IgD-negative memory B cell (primary cell): ENCODE results near the gene SLC7A8. TPM values are rescaled to one million over a fixed set of nuclear protein-coding genes. Genes with fewer than 3 reads are reported as not detected.

ENCODE experiments used
- H3K27ac Mint-ChIP-seq, 3 donors: one replicate each; pipeline ENCODE4 v1.8.0; 2020 to 2022; ENCODE audit warnings: mild to moderate bottlenecking in 3 of 3, mixed read lengths in 3 of 3, moderate library complexity in 1 of 3
- H3K27me3 Mint-ChIP-seq: one replicate; pipeline ENCODE4 v1.8.0; 2021; ENCODE audit warnings: mixed read lengths
- H3K36me3 Mint-ChIP-seq: one replicate; pipeline ENCODE4 v1.8.0; 2020; ENCODE audit warnings: mild to moderate bottlenecking, mixed read lengths
- H3K4me1 Mint-ChIP-seq, 3 donors: one replicate each; pipeline ENCODE4 v1.8.0; 2020 to 2022; ENCODE audit warnings: mixed read lengths in 3 of 3, mild to moderate bottlenecking in 1 of 3
- H3K4me3 Mint-ChIP-seq, 4 donors: one replicate each; pipeline ENCODE4 v1.8.0; 2020 to 2022; ENCODE audit warnings: mild to moderate bottlenecking in 4 of 4, mixed read lengths in 4 of 4, moderate library complexity in 3 of 4
- H3K9me3 Mint-ChIP-seq, 3 donors: one replicate each; pipeline ENCODE4 v1.8.0; 2020 to 2021; ENCODE audit warnings: mixed read lengths in 3 of 3, mild to moderate bottlenecking in 1 of 3
- polyA plus RNA-seq: library from polyadenylated mRNA; unstranded; fragments of 300-500 nt; fragmentation: Illumina TruSeq; gene quantifications from one replicate; pipeline ENCODE4 v1.2.3, GENCODE V29; 2021

SLC7A8 gene
- polyA plus RNA-seq, 1 donor from 2014 or later: 0.25 TPM

DNA sequence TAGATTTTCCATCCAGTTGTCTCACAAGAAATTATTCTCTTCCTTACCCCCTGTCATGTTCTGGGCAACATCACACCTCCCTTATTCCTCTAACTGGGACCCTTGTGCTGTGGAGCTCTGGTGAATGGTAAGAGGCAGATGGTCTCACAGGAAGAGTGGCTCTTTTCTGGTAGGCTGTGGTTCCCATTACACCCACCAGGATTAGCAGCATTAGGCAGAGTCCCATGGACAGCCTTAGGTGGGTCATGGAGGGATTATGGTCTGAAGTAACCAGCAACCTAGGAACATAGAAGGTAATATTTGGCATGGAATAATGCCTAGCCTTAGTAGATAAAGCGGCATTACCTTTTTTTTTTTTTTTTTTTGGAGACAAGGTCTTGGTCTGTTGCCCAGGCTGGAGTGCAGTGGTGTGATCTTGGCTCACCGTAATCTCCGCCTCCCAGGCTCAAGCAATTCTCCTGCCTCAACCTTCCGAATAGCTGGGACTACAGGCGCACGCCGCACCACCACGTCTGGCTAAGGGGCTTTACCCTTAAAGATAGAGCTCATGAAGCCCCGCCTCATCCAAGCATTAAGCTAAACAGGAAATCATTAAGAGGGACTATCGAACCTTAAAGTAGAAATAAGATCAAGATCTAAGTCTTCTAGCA, 84.1 kb downstream of the SLC7A8 start:
- H3K36me3 Mint-ChIP-seq: peaks cover 2% of the 10 kb centered on the region
- no peaks in the 10 kb centered on the region for H3K27me3 Mint-ChIP-seq
- H3K9me3 Mint-ChIP-seq: no peaks in the 10 kb centered on the region
- H3K4me3 Mint-ChIP-seq: no peak overlapping the region
- no peak overlapping the region for H3K27ac Mint-ChIP-seq
- peaks cover 6 to 18% (median 8%) of the 10 kb centered on the region in 3 donors for H3K4me1 Mint-ChIP-seq

DNA sequence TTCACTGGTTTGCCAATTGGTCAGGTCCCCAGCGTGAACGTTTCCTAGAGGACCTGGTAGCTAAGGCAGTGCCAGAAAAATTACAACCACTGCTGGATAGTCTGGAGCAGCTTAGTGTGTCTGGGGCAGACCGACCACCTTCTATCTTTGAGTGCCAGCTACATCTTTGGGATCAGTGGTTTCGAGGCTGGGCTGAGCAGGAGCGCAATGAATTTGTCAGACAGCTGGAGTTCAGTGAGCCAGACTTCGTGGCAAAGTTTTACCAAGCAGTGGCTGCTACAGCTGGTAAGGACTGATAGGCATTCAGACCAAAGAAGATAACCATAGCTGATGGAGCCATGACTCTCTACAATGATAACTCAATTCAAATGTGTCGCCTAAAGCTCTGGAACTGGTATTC, 85.7 kb downstream of the SLC7A8 start:
- Mint-ChIP-seq H3K27me3 (no peaks in the 10 kb centered on the region), H3K27ac (no peak overlapping the region), H3K36me3 (peaks cover 2% of the 10 kb centered on the region), H3K4me3 (peak overlapping the region in 1 of 4 donors; percentile 86), H3K9me3 (no peaks in the 10 kb centered on the region), H3K4me1 (peaks cover 8 to 28% (median 12%) of the 10 kb centered on the region in 3 donors)

DNA sequence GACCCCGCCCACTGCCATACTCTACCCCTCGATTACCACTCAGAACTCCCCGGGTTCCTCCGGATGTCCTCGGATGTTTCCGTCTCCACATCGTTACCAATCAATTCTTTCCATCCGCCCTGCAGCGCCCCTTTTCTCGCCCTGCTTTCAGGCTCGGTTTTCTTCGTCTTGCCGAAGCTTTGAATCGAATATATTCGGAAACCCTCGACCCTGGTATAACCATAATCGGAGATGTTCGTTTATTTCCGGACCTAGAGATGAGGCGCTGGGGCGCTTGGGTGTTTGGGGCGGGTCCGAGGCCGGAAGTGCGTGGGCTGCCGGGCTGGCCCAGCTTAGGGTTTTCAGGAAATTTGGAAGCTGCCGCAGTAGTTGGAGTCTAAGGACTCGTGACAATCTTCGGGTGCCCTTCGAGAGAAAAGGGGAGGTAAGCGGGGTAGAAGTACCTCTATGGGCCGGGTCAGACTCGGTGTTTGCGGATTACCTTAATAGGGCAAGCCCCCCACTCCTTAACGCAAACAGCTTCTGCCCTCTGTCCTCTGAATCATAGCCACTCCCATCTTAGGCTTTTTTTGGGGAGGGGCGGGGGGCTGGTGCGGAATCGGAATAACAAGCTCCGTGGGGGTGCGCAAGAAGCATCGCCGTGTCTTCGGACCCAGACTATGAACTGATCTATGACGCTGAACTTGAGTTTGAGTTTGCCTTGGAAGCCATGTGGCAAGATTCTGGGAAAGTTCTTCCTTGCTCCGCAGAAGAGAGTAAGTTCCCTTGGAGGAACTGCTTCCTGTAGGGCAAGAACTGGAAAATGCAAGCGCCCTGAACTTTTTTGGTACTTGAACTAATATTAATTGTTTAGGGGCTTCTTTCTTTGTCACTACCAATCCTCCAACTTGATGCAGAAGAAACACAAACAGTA, 88.0 kb downstream of the SLC7A8 start, which contains the start of gene C14orf119:
C14orf119 (plus strand) TSS at position 310 of the 913 bp plus-strand sequence. CDS start 2,154 bp downstream, outside the sequence.
- Mint-ChIP-seq H3K4me1 (peaks cover 8 to 35% (median 13%) of the 10 kb centered on the region in 3 donors), H3K36me3 (peaks cover 2% of the 10 kb centered on the region)

DNA sequence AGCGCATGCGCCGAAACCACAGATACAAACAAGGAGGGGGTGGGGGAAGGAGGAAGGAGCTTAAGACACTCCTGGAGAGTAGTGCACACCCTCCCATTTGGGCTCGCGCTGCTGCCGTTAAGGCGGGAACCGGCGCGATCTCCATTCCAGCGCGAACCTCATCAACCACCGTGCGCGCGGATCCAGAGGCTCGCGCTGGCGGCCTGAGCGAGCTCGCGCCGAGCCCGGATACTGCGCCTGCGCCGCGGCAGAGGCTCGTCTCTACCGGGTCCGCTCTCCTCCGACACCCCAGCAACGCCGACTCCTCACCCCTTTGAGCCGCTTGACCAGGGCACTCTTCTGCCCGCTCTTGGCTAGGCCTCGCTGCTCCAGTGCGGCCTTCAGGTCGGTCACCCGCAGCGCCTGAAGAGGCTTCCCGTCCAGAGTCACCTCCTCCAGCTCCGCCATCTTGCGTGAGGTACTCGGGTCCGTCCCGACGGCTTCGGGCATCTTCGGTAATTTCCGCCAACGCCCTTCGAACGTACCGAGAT, 88.7 kb downstream of the SLC7A8 start, which contains the start of gene ACIN1:
ACIN1 (minus strand) TSS at position 471 of the 530 bp plus-strand sequence; CDS start at position 447, 24 bp downstream.
- no peak within 1 kb of the TSS for H3K27ac Mint-ChIP-seq
- H3K36me3 Mint-ChIP-seq: peaks cover 1% of the 10 kb centered on the region
- H3K4me1 Mint-ChIP-seq: peaks cover 8 to 35% (median 13%) of the 10 kb centered on the region in 3 donors
- no peaks in the 10 kb centered on the region for H3K9me3 Mint-ChIP-seq
- H3K27me3 Mint-ChIP-seq: no peaks in the 10 kb centered on the region
- H3K4me3 Mint-ChIP-seq: no peak within 1 kb of the TSS

More for the DNA sequence above, 88.0 kb downstream of the SLC7A8 start, which contains the start of gene C14orf119:
- Mint-ChIP-seq H3K9me3 (no peaks in the 10 kb centered on the region), H3K27ac (no peak within 1 kb of the TSS), H3K4me3 (no peak within 1 kb of the TSS), H3K27me3 (no peaks in the 10 kb centered on the region)

DNA sequence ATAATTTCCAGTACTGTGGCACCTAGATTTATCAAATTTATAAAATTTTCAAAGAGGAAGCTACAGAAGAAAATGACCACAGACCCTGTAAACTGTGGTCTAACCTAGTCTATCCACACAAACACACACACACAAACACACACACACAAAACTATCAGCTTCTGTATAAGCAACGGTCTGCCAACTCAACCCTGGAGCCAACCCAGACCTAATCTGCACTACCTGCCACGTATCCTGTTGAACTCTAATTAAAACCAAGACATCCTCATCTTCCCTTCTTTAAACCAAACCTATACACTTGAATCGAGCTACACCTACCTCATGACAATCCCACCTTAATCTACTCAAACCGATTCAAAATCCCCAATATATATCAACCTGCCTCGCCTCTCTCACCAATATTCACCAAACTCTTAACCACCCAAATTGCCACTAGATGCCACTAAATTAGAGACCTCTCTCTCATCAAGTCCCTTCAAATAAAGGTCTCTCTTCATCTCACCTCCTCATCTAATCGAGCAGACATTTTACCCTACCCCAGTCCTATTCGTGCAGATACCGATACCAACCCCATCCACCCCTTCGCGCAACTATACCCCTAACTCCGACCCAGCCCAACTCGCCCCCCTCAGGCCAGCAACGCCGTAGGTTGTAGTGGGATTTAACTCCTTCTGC, 89.3 kb downstream of the SLC7A8 start:
- Mint-ChIP-seq H3K27ac (no peak overlapping the region), H3K27me3 (no peaks in the 10 kb centered on the region), H3K4me1 (peaks cover 8 to 33% (median 13%) of the 10 kb centered on the region in 3 donors), H3K9me3 (no peaks in the 10 kb centered on the region), H3K4me3 (no peak overlapping the region), H3K36me3 (no peaks in the 10 kb centered on the region)

DNA sequence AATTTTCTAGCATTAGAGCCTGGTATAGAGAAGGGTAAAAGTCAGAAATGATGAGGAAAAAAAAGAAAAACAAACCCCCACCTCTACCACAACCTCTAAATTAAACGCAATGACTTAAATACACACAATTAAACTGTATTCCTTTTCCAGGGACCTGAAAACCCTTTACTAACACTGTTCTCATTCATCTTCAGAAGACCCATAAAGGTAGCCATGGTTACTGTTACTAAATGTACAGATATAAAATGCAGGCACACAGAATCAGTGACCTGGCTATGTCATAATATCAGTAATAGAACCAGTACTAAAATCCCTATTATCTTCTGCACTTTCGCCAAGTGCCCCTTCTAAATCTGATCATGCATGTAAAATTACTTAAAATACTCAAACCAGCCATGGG, 89.9 kb downstream of the SLC7A8 start:
- H3K36me3 Mint-ChIP-seq: no peaks in the 10 kb centered on the region
- peaks cover 8 to 33% (median 13%) of the 10 kb centered on the region in 3 donors for H3K4me1 Mint-ChIP-seq
- no peaks in the 10 kb centered on the region for H3K27me3 Mint-ChIP-seq
- peak overlapping the region in 1 of 3 donors; percentile 39 for H3K27ac Mint-ChIP-seq
- no peaks in the 10 kb centered on the region for H3K9me3 Mint-ChIP-seq
- H3K4me3 Mint-ChIP-seq: peak overlapping the region in 1 of 4 donors; percentile 65

DNA sequence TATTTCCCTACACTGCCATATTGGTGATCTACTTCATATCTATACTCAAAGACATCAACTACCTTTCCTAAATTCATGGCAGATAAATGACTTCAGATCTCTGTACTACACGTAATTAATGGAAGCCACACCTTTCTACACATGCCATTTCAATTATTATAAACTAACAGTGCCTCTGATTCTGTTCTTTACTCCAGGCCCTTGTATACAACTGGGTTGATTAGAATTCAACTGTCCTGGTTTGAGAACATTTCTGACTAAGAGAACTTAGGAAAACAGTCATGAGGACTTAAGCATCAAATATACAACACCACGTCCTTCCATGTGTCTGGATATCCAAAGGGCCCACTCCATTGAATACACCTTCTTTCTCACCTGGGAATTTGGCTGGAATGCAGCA, 90.4 kb downstream of the SLC7A8 start:
- H3K36me3 Mint-ChIP-seq: no peaks in the 10 kb centered on the region
- peaks cover 8 to 33% (median 13%) of the 10 kb centered on the region in 3 donors for H3K4me1 Mint-ChIP-seq
- peak overlapping the region in 1 of 3 donors; percentile 39 for H3K27ac Mint-ChIP-seq
- H3K27me3 Mint-ChIP-seq: no peaks in the 10 kb centered on the region
- peak overlapping the region in 3 of 4 donors; percentile 25 to 79 (median 65) for H3K4me3 Mint-ChIP-seq
- no peaks in the 10 kb centered on the region for H3K9me3 Mint-ChIP-seq

DNA sequence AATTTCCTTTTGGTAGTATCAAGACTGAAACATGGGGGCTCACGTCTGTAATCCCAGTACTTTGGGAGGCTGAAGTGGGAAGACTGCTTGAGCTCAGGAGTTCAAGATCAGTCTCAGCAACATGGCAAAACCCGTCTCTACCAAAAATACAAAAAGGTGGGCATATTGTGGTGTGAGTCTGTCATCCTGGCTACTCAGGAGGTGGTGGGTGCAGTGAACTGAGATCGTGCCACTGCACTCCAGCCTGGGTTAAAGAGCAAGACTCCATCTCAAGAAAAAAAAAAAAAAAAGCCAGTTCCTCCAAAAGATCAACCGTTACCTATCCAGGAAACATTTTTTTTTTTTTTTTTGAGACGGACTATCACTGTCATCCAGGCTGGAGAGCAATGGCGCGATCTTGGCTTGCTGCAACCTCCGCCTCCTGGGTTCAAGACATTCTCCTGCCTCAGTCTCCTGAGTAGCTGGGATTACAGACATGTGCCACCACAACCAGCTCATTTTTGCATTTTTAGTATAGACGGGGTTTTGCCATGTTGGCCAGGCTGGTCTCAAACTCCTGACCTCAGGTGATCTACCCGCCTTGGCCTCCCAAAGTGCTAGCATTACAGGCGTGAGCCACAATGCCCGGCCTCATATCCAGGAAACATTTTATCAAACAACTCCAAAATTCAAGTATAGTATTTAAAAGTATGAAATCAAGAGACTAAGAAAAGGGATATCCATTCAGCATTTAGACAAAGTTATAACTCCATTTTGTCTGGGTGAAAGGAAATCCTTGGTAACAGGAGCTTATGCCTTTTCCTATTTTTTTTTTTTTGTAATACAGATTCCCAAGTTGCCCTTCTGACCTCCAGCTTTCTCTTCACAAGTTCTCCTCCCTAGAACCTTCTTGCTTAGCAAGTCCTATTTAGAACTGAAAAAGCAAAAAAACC, 91.9 kb downstream of the SLC7A8 start:
- Mint-ChIP-seq H3K36me3 (peaks cover 3% of the 10 kb centered on the region), H3K4me3 (peak overlapping the region in 1 of 4 donors; percentile 56), H3K4me1 (peaks cover 5 to 25% (median 13%) of the 10 kb centered on the region in 3 donors), H3K9me3 (no peaks in the 10 kb centered on the region), H3K27me3 (no peaks in the 10 kb centered on the region), H3K27ac (no peak overlapping the region)

DNA sequence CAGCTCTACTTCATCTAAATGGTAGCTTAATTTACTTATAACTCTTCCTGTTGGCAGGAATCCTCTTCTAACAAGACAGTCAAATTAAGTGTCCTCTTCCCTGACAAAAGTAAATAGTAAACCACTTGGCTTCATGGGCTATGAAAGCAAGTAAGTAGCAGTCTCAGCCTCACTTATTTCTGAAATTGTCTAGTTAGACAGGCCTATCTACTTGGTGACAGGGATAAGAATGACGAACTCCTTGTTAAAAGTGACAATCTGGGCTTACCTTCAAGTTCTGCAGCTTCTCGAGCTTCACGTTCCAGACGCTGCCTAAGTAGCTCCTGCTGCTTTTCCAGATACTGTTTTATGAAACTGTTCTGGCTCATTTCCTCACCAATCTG, 93.2 kb downstream of the SLC7A8 start:
- Mint-ChIP-seq H3K9me3 (no peaks in the 10 kb centered on the region), H3K36me3 (peaks cover 6% of the 10 kb centered on the region), H3K27me3 (no peaks in the 10 kb centered on the region), H3K4me1 (peaks cover 5 to 25% (median 13%) of the 10 kb centered on the region in 3 donors), H3K27ac (no peak overlapping the region), H3K4me3 (peak overlapping the region in 1 of 4 donors; percentile 67)

DNA sequence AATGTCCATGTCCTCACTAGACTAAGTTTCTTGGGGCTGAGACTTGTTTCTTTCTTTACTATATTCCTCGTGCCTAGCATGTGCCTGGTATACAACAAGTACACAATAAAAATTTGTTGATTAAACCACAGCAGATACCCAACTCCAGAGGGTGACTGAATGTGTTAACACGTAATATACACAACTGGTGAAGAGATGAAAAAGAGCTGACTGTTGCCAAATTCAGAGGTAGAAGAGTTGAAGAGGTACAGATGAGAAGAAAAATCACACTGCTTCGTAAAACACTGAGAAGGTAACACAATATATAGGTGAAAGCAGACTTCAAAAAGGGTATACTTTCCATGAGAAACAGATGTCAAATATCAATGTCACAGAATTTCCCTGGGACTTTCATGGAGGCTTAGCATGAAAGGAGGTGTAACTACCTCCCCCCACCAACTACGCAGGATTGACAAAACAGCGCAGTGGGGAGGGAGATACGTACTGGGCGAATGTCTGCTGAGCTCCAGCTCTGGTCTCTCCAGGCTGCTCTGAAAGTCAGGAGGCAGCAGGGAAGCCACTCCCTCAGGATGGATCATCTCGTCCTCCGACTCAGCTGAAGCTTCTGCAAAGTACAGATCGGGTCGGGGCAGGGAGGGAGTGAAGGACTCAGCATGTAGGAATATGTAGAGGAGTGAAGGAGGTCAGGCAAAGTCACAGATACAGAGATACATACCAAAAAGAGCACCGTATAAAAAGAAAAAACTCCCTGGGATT, 93.8 kb downstream of the SLC7A8 start:
- H3K4me1 Mint-ChIP-seq: peaks cover 5 to 25% (median 13%) of the 10 kb centered on the region in 3 donors
- peak overlapping the region in 1 of 4 donors; percentile 40 for H3K4me3 Mint-ChIP-seq
- H3K27ac Mint-ChIP-seq: no peak overlapping the region
- H3K9me3 Mint-ChIP-seq: no peaks in the 10 kb centered on the region
- no peaks in the 10 kb centered on the region for H3K27me3 Mint-ChIP-seq
- H3K36me3 Mint-ChIP-seq: peaks cover 6% of the 10 kb centered on the region

DNA sequence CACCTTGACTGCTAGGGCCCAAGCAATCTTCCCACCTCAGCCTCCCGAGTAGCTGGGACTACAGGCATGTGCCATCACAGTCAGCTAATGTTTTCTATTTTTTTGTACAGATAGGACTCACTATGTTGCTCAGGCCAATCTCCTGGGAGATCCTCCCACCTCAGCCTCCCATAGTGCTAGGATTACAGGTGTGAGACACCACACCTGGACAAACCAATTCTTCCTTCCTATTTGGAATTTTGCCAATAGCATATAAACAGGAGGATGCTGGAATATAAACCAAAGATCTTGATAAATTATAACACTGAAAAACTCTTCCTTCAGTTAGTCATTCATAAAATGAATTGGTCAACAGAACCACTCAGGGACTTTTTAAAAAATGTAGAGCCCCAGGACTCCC, 96.9 kb downstream of the SLC7A8 start:
- H3K9me3 Mint-ChIP-seq: no peaks in the 10 kb centered on the region
- no peak overlapping the region for H3K4me3 Mint-ChIP-seq
- peaks cover 5 to 10% (median 5%) of the 10 kb centered on the region in 3 donors for H3K4me1 Mint-ChIP-seq
- H3K27ac Mint-ChIP-seq: peak overlapping the region in 1 of 3 donors; percentile 67
- no peaks in the 10 kb centered on the region for H3K27me3 Mint-ChIP-seq
- H3K36me3 Mint-ChIP-seq: peaks cover 6% of the 10 kb centered on the region

DNA sequence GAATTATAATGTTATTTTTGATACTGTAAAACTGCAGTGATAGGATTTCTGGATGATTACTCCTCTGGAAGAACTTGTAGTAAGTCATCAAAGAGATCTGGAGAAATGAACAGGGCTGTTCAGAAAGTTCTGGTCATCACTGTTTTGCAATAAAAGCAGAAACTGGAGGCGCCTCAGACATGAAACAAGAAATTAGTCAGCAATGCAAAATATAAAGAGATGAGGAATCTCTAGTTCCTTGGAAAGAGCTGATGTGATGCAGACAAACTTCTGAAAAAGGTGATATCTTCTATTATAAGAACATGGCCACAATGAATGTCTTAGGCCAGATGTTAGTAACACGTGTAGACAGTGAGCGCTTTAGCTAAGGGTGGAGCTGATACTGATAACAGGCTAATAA, 98.0 kb downstream of the SLC7A8 start:
- no peak overlapping the region for H3K27ac Mint-ChIP-seq
- no peaks in the 10 kb centered on the region for H3K27me3 Mint-ChIP-seq
- peak overlapping the region in 1 of 4 donors; percentile 16 for H3K4me3 Mint-ChIP-seq
- peaks cover 6% of the 10 kb centered on the region for H3K36me3 Mint-ChIP-seq
- H3K9me3 Mint-ChIP-seq: no peaks in the 10 kb centered on the region
- H3K4me1 Mint-ChIP-seq: peaks cover 5 to 9% (median 5%) of the 10 kb centered on the region in 3 donors

DNA sequence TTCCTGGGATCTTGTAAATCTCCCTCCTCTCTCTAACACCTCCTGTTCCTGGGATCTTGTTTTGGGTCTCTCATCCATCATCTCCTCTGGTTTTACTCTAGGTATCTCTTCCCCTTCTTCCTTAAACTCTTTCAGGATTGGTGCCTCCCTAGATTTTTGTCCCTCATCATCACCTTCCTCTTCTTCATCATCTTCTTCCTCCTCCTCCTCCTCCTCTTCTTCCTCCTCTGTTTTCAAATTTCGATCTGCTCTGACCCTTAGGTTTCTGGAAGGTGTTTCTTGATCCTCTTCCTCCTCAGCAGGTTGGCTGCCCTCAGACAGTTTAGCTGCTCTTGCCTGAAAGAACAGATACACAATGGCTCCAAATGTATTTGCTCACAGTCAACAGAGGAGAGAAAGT, 103.0 kb downstream of the SLC7A8 start:
- no peak overlapping the region for H3K4me3 Mint-ChIP-seq
- H3K36me3 Mint-ChIP-seq: no peaks in the 10 kb centered on the region
- no peaks in the 10 kb centered on the region for H3K27me3 Mint-ChIP-seq
- no peaks in the 10 kb centered on the region for H3K4me1 Mint-ChIP-seq
- no peaks in the 10 kb centered on the region for H3K9me3 Mint-ChIP-seq
- H3K27ac Mint-ChIP-seq: no peak overlapping the region
